ENCODE results near the gene ACOT7.

Gene ACOT7

DNA sequence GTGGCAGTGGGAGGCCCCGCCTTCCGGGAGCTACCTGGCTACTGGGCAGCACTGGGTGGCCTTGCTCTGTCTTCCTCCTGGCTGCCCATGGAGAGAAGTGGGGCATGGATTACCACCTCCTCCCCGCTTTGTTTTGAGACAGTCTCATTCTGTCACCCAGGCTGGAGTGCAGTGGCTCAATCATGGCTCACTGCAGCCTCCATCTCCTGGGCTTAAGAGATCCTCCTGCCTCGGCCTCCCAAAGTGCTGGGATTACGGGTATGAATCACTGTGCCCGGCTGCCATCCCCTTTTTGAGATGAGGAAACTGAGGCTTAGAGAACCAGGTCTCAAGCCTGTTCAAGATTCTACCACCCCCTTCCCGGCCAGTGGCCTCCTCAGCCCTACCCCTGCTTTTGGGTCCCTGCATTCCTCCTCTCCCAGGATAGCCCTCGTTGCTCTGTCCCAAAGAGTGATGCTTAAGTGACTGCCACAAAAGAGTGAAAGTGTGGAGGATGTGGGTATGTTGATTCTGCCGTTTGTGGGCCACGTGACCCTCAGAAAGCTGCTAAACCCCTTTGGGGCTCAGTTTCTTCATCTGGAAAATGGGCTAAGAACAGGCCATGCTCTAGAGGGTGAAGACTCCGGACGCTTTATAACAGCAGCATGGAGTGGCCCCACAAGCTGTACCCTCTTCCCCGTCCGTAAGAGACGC, 141.7 kb downstream of the ACOT7 start:
- no peak for DNase-seq (ENCODE audit: low read depth in 1 of 2, low spot score in 1 of 2)
- no peak overlapping the region for H3K27ac ChIP-seq (replicated peaks)
- TF ChIP-seq GABPA (IDR thresholded peaks at IDR 0.05; ENCODE audit: low read depth) (no peak), POLR2AphosphoS5 (IDR thresholded peaks at IDR 0.05; ENCODE audit: low read depth) (no peak), SPI1 (IDR thresholded peaks at IDR 0.05; ENCODE audit: borderline replicate concordance, low read depth) (no peak)
- TF ChIP-seq, protein P1, sequence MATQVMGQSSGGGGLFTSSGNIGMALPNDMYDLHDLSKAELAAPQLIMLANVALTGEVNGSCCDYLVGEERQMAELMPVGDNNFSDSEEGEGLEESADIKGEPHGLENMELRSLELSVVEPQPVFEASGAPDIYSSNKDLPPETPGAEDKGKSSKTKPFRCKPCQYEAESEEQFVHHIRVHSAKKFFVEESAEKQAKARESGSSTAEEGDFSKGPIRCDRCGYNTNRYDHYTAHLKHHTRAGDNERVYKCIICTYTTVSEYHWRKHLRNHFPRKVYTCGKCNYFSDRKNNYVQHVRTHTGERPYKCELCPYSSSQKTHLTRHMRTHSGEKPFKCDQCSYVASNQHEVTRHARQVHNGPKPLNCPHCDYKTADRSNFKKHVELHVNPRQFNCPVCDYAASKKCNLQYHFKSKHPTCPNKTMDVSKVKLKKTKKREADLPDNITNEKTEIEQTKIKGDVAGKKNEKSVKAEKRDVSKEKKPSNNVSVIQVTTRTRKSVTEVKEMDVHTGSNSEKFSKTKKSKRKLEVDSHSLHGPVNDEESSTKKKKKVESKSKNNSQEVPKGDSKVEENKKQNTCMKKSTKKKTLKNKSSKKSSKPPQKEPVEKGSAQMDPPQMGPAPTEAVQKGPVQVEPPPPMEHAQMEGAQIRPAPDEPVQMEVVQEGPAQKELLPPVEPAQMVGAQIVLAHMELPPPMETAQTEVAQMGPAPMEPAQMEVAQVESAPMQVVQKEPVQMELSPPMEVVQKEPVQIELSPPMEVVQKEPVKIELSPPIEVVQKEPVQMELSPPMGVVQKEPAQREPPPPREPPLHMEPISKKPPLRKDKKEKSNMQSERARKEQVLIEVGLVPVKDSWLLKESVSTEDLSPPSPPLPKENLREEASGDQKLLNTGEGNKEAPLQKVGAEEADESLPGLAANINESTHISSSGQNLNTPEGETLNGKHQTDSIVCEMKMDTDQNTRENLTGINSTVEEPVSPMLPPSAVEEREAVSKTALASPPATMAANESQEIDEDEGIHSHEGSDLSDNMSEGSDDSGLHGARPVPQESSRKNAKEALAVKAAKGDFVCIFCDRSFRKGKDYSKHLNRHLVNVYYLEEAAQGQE (IDR thresholded peaks at IDR 0.05; ENCODE audit: insufficient replicate concordance, low read depth), result no peak
- TF ChIP-seq, protein P2, sequence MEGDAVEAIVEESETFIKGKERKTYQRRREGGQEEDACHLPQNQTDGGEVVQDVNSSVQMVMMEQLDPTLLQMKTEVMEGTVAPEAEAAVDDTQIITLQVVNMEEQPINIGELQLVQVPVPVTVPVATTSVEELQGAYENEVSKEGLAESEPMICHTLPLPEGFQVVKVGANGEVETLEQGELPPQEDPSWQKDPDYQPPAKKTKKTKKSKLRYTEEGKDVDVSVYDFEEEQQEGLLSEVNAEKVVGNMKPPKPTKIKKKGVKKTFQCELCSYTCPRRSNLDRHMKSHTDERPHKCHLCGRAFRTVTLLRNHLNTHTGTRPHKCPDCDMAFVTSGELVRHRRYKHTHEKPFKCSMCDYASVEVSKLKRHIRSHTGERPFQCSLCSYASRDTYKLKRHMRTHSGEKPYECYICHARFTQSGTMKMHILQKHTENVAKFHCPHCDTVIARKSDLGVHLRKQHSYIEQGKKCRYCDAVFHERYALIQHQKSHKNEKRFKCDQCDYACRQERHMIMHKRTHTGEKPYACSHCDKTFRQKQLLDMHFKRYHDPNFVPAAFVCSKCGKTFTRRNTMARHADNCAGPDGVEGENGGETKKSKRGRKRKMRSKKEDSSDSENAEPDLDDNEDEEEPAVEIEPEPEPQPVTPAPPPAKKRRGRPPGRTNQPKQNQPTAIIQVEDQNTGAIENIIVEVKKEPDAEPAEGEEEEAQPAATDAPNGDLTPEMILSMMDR (IDR thresholded peaks at IDR 0.05; ENCODE audit: insufficient read depth, low read length), result no peak
- H3K4me3 ChIP-seq (replicated peaks; ENCODE audit: insufficient read depth, low read length), result no peak overlapping the region
- peaks cover 30% of the 10 kb centered on the region for H3K27me3 ChIP-seq (ENCODE audit: insufficient read depth, poor library complexity, severe bottlenecking)

DNA sequence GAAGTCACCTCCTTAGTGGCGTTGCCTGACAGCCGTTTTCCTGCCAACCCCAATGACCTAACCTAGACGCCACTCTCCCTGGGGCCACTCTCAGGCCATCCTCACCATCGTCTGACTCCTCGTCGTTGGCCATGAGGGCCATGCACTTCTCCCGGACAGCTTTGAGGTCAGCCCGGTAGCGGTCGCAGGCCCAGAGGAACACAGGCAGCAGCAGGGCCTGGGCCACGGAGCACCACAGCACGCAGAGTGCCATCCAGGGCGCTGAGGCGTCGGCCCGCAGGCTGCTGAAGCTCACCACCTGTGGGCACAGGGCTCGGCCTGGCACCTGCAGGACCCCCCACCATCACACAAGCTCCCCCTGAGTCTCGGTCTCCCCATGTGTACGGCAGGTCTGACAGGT, 142.3 kb downstream of the ACOT7 start:
- Histone ChIP-seq H3K4me3 (replicated peaks; ENCODE audit: insufficient read depth, low read length) (no peak overlapping the region), H3K27me3 (ENCODE audit: insufficient read depth, poor library complexity, severe bottlenecking) (peaks cover 30% of the 10 kb centered on the region), H3K27ac (replicated peaks) (no peak overlapping the region)
- TF ChIP-seq SPI1 (IDR thresholded peaks at IDR 0.05; ENCODE audit: borderline replicate concordance, low read depth), result no peak
- TF ChIP-seq, protein P1 (IDR thresholded peaks at IDR 0.05; ENCODE audit: insufficient replicate concordance, low read depth), result no peak
- no peak for DNase-seq (ENCODE audit: low read depth in 1 of 2, low spot score in 1 of 2)

DNA sequence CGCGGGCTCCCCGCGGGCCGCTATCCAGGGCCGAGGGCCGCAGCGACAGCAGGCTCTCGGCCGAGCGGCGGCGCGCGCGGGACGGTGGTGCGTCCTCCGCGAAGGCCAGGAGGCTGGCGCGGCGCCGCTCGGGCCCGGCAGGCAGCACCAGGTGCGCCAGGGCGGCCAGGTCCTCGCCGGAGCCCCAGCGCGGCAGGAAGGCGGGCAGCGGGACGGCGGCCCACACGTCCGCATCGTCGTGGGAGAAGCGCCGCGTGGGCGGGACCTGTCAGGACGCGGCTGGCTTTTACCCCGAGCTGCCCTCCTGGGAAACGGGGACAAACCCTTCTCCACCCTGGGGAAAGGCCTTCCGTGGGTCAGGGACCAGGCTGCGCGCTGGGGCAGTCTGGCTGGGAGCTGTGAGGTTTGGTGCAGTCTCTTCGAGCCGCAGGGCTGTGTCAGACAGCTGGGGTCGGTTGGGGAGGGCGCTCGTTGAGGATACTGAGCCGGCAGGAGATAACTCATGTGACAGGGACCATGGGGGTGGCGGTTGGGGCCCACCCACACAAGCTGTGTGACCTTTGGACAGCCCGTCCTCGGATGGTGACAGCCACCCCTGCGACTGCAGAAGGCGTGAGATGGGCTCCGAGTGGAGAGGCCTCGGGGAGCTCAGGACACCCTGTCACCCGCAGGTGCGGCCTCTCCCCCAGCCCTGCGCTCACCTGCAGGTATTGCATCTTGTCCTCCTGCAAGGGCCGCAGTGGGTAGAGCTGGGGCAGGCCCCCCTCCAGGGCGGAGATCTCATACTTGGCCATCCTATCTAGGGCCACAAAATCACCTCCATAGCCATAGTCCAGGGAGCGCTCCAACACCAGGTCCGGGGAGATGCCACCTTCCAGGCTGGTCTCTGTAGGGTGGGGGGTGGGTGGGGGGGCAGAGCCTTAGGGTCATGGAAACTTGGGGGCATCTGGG, 143.6 kb downstream of the ACOT7 start:
- TF ChIP-seq POLR2AphosphoS5 (IDR thresholded peaks at IDR 0.05; ENCODE audit: low read depth), result no peak
- TF ChIP-seq, protein P2 (IDR thresholded peaks at IDR 0.05; ENCODE audit: insufficient read depth, low read length), result no peak
- TF ChIP-seq, protein P1 (IDR thresholded peaks at IDR 0.05; ENCODE audit: insufficient replicate concordance, low read depth), result no peak
- TF ChIP-seq GABPA (IDR thresholded peaks at IDR 0.05; ENCODE audit: low read depth), result no peak
- TF ChIP-seq SPI1 (IDR thresholded peaks at IDR 0.05; ENCODE audit: borderline replicate concordance, low read depth), result no peak
- no peak overlapping the region for H3K4me3 ChIP-seq (replicated peaks; ENCODE audit: insufficient read depth, low read length)
- DNase-seq (ENCODE audit: low read depth in 1 of 2, low spot score in 1 of 2), result no peak
- H3K27ac ChIP-seq (replicated peaks), result no peak overlapping the region
- peaks cover 30% of the 10 kb centered on the region for H3K27me3 ChIP-seq (ENCODE audit: insufficient read depth, poor library complexity, severe bottlenecking)

Data from HL-60 (cell line).